Esophagus (tissue), 2 donors: ENCODE results near the gene CLEC3B. TPM values are rescaled to one million over a fixed set of nuclear protein-coding genes. Genes with fewer than 3 reads are reported as not detected.

ENCODE experiments used
- H3K27ac ChIP-seq, 2 donors: one replicate each; pipeline ENCODE4 v1.5.1; 2013; ENCODE audit warnings: low read depth in 2 of 2, mild to moderate bottlenecking in 2 of 2, inconsistent platforms in 1 of 2, low read length in 1 of 2, moderate library complexity in 1 of 2
- H3K27me3 ChIP-seq, 2 donors: one replicate each; pipeline ENCODE4 v1.6.1; 2013; ENCODE audit warnings: low read length in 2 of 2, control low read depth in 1 of 2, mild to moderate bottlenecking in 1 of 2; ENCODE audit not compliant: insufficient read depth in 2 of 2, control insufficient read depth in 1 of 2
- H3K36me3 ChIP-seq, 2 donors: one replicate each; pipeline ENCODE4 v1.6.1; 2013; ENCODE audit warnings: low read length in 1 of 2; ENCODE audit not compliant: control insufficient read depth in 2 of 2, insufficient read depth in 2 of 2
- H3K4me1 ChIP-seq, 2 donors: one replicate each; pipeline ENCODE4 v1.6.1; 2013; ENCODE audit warnings: low read length in 1 of 2; ENCODE audit not compliant: control insufficient read depth in 2 of 2, insufficient read depth in 2 of 2
- H3K4me3 ChIP-seq, 2 donors: one replicate each; pipeline ENCODE4 v1.5.1; 2013; ENCODE audit warnings: low read length in 2 of 2, mild to moderate bottlenecking in 2 of 2, low read depth in 1 of 2, moderate library complexity in 1 of 2
- H3K9me3 ChIP-seq, 2 donors: one replicate each; pipeline ENCODE4 v1.6.1; 2013; ENCODE audit warnings: mild to moderate bottlenecking in 2 of 2, low read depth in 1 of 2, low read length in 1 of 2, moderate library complexity in 1 of 2; ENCODE audit not compliant: control insufficient read depth in 2 of 2, insufficient read depth in 1 of 2
- WGBS, 2 donors: extraction: QIAGEN DNeasy Blood & Tissue Kit; methylation state at CpG; one replicate each; pipeline ENCODE4 v1.1.7; 2013; 5-methylcytosine and 5-hydroxymethylcytosine counted together
- polyA plus RNA-seq, 2 donors: library from polyadenylated mRNA; stranded (reverse); fragments of 200-250 nt; gene quantifications; one replicate each; pipeline ENCODE4 v1.2.3, GENCODE V29; 2013
- donor health status: healthy with polysubstance abuse.
- donor health status: Bipolar disorder and iron deficiency.

CLEC3B gene
- polyA plus RNA-seq, 2 donors, result 7.5 to 12.6 TPM

DNA sequence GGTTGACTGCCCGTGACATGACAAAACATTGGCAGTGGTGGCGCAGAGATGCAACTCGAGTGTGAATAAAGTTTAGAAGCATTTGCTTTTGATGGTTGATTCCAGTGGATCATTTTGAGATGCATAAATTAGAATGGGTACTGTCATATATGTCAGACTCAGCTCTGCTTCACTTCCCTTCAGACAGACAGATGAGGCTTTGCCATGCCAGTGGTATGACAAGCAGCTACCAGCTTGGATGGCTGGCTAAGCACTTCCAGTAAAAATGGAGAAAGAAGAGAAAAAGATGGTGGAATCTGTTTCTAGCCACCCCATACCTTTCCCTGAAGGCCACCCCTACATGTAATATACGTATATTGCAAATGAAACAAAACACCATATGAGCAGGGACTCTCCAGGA is 13.5 kb upstream of the CLEC3B start:
- H3K4me3 ChIP-seq, result no peak overlapping the region
- 86 to 89% methylated on average over 4 of the region's 4 CpGs for WGBS, 2 donors
- H3K27me3 ChIP-seq, result no peaks in the 10 kb centered on the region
- H3K9me3 ChIP-seq, result no peaks in the 10 kb centered on the region
- H3K27ac ChIP-seq, result peak overlapping the region; percentile 62 to 73
- peaks cover 0 to 3% of the 10 kb centered on the region in 2 donors for H3K4me1 ChIP-seq
- peaks cover 0 to 15% of the 10 kb centered on the region in 2 donors for H3K36me3 ChIP-seq

DNA sequence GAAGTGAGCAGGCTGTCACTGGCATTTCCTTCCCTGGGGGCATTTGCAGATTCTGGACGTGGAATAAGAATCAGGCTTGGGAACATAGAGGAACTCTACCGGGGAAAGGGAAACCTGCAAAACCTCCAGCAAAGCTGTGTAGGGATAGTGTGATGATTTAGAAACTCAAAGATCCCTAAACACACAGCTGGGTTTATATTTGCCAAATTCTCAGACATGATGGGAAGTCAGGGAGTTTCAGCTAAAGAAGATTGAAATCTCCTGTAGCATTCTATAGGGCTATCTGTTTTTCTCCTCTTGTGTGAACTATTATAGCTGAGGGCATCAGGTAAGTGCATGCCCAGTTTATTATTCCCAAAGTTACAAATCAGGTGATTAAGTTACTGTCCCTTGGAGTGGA is 9.2 kb upstream of the CLEC3B start:
- H3K27ac ChIP-seq, result no peak overlapping the region
- peaks cover 0 to 5% of the 10 kb centered on the region in 2 donors for H3K4me1 ChIP-seq
- 48 to 65% methylated on average over 2 of the region's 2 CpGs for WGBS, 2 donors

GRCh38 chr3:45017821-45018220 is 8.3 kb upstream of the CLEC3B start:
- H3K27ac ChIP-seq, result no peak overlapping the region

More for the DNA sequence above, 9.2 kb upstream of the CLEC3B start:
- Histone ChIP-seq H3K9me3 (no peaks in the 10 kb centered on the region), H3K4me3 (no peak overlapping the region), H3K27me3 (no peaks in the 10 kb centered on the region), H3K36me3 (peaks cover 0 to 8% of the 10 kb centered on the region in 2 donors)

DNA sequence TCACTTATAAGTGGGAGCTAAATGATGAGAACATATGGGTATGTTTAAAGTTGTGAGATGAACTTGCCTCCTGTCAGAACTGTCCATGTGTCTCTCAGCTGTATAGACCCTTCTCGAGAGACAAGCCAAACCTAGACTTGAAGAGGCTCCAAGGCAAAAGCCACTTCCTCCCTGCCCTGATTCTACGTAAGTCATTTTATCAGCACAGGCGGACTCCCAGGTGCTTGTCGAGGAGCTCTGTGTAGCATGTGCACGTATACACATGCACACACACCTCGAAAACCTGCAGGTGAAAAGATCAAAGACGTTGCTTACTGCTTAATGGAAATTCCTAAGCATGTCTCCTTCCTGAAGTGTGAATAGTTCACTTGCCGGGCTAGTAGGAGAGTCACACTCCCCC is 5.6 kb upstream of the CLEC3B start:
- Histone ChIP-seq H3K4me1 (peaks cover 0 to 11% of the 10 kb centered on the region in 2 donors), H3K27me3 (no peaks in the 10 kb centered on the region), H3K36me3 (peaks cover 0 to 7% of the 10 kb centered on the region in 2 donors), H3K27ac (no peak overlapping the region), H3K4me3 (no peak overlapping the region), H3K9me3 (no peaks in the 10 kb centered on the region)
- 45 to 62% methylated on average over 8 of the region's 8 CpGs for WGBS, 2 donors

More at GRCh38 chr3:45017821-45018220, 8.3 kb upstream of the CLEC3B start:
- Histone ChIP-seq H3K4me1 (peaks cover 0 to 5% of the 10 kb centered on the region in 2 donors), H3K36me3 (peaks cover 0 to 8% of the 10 kb centered on the region in 2 donors), H3K9me3 (no peaks in the 10 kb centered on the region), H3K4me3 (no peak overlapping the region), H3K27me3 (no peaks in the 10 kb centered on the region)
- WGBS, 2 donors, result 62 to 75% methylated on average over 5 of the region's 5 CpGs

DNA sequence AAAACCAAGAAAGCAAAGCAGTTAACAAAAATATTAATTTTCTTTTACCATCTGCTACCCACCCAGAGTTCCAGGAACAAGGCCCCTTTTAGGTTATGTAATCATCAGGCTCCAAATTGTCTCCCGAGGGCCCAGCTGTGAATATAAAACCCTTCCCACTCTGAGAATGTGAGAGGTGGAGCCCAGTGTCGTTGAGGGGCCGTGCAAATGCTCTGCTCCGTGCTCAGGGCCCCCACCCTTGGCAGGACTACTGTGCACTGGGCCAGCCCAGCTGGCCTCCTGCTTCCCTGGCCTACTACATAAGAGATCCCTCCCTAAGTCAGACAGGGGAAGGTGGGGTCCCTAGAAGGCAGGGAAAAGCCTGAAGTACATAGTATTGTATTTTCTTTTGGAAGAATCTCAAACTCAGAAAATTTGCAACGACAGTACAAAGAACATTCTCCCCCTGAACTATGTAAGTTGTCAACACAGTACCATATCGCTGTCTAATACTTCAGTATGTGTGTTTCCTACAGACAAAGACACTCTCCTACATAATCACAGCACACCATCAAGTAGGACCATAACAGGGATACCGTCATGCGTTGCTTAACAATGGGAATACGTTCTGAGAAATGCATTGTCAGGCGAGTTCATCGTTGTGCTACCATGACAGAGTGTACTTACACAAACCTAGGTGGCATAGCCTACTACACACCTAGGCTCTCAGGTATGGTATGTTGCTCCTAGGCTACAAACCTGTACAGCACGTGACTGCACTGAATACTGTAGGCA is 4.4 kb upstream of the CLEC3B start:
- no peaks in the 10 kb centered on the region for H3K27me3 ChIP-seq
- no peaks in the 10 kb centered on the region for H3K36me3 ChIP-seq
- H3K4me1 ChIP-seq, result peaks cover 0 to 11% of the 10 kb centered on the region in 2 donors
- H3K4me3 ChIP-seq, result no peak overlapping the region
- no peaks in the 10 kb centered on the region for H3K9me3 ChIP-seq
- 67 to 72% methylated on average over 12 of the region's 12 CpGs for WGBS, 2 donors
- no peak overlapping the region for H3K27ac ChIP-seq

- peaks cover 2 to 13% of the 10 kb centered on the region in 2 donors for H3K4me1 ChIP-seq
These were observed 2.4 kb upstream of the CLEC3B start for GRCh38 chr3:45023675-45024074.

DNA sequence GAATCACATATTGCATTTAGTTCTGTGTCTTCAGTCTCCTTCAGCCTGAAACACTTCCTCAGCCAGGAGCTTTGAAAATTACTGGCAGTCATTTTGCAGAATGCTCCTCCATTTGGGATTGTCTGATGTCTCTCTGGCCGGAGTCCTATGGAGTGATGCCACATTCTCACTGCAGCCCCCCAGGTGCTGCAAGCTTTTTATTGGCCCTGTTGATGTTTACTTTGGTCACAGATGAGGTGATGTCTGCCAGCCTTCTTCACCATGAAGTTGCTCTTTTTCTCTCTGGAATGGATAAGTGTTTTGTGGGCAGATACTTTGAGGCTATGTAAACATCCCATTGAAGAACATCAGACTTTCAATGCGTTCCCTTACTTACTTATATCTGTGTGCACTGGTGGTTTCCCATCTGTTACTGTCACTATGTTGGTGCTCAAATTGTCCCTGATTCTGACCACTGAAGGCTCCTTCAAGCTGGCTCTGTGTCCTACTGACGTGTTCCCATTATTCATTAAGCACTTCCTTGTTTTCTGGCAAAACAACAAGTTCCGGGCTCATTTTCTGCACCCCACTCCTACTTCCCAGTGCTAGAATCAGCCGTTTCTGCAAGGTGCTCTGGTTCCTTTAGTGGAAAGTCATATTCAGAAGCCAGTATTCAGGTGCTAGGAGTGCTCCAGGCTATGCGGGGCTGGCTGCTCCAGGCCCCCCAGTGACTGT is 1.4 kb upstream of the CLEC3B start:
- no peaks in the 10 kb centered on the region for H3K9me3 ChIP-seq
- H3K36me3 ChIP-seq, result no peaks in the 10 kb centered on the region
- H3K27me3 ChIP-seq, result no peaks in the 10 kb centered on the region
- WGBS, 2 donors, result 53 to 64% methylated on average over 6 of the region's 6 CpGs
- peaks cover 2 to 13% of the 10 kb centered on the region in 2 donors for H3K4me1 ChIP-seq
- H3K4me3 ChIP-seq, result no peak overlapping the region
- peak overlapping the region in 1 of 2 donors; percentile 15 for H3K27ac ChIP-seq

More at GRCh38 chr3:45023675-45024074, 2.4 kb upstream of the CLEC3B start:
- H3K9me3 ChIP-seq, result no peaks in the 10 kb centered on the region
- H3K36me3 ChIP-seq, result no peaks in the 10 kb centered on the region
- WGBS, 2 donors, result 64 to 67% methylated on average over 3 of the region's 3 CpGs
- no peak overlapping the region for H3K4me3 ChIP-seq
- H3K27me3 ChIP-seq, result no peaks in the 10 kb centered on the region
- H3K27ac ChIP-seq, result no peak overlapping the region

DNA sequence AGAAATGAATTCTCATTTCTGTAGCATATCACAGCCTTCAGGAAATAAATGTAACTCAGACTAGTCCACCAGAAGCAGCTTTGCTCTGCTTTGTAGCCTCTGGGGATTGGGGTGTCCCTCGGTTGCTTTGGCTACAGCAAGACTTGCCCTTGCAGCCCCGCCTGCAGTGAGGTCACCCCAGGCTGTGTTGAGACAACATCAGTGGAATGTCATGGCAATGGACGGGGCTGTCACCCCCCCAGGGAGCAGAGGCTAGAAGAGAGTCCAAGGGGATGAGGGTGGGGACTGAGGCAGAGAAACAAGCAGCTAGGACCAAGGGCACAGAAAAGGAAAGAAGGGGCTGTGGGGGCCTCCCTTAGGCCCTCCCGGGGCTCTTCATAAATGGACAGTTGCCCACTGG is 854 bp downstream of the CLEC3B start:
- H3K36me3 ChIP-seq, result no peaks in the 10 kb centered on the region
- peaks cover 2 to 8% of the 10 kb centered on the region in 2 donors for H3K4me1 ChIP-seq
- WGBS, 2 donors, result 20 to 22% methylated on average over 4 of the region's 4 CpGs
- H3K9me3 ChIP-seq, result no peaks in the 10 kb centered on the region
- no peaks in the 10 kb centered on the region for H3K27me3 ChIP-seq
- no peak overlapping the region for H3K4me3 ChIP-seq
- peak overlapping the region in 1 of 2 donors; percentile 28 for H3K27ac ChIP-seq

GRCh38 chr3:45027441-45027840 is 1.3 kb downstream of the CLEC3B start:
- WGBS, 2 donors, result 66 to 81% methylated on average over 4 of the region's 4 CpGs
- Histone ChIP-seq H3K4me3 (no peak overlapping the region), H3K27ac (no peak overlapping the region), H3K27me3 (no peaks in the 10 kb centered on the region), H3K4me1 (peaks cover 2 to 8% of the 10 kb centered on the region in 2 donors), H3K36me3 (no peaks in the 10 kb centered on the region), H3K9me3 (no peaks in the 10 kb centered on the region)
